Upper lobe of left lung (tissue), 4 donors: ENCODE results near the gene GSTT2.

Experiments
- CTCF ChIP-seq, 6 experiments: fragments of 450-650 bp in 4 of 6; fragments of 200-600 bp in 2 of 6; sonication (generic) in 2 of 6; IDR thresholded peaks; one replicate each; pipeline ENCODE4 v1.5.1; 2016 to 2019; ENCODE audit warnings: antibody characterized with exemption in 6 of 6
- POLR2A ChIP-seq, 4 donors: fragments of 450-650 bp; IDR thresholded peaks; one replicate each; pipeline ENCODE4 v1.5.1; 2016 to 2017; ENCODE audit warnings: antibody characterized with exemption in 4 of 4, mild to moderate bottlenecking in 2 of 4

- TF ChIP-seq CTCF (IDR thresholded peaks at IDR 0.05) (no peak), POLR2A (IDR thresholded peaks at IDR 0.05) (no peak)
Measured at GRCh38 chr22:24008381-24009226, 28.7 kb downstream of the GSTT2 start.
